ENCODE data around the gene MACROD2.

MACROD2 gene

GRCh38 chr20:14386726-14387125 lies 391.4 kb downstream of the MACROD2 start:
- DNase-seq (ENCODE audit: extremely low read depth, low read depth): no peak
- no peak for TF ChIP-seq CTCF (IDR thresholded peaks at IDR 0.05; ENCODE audit: low read depth, low read length, missing control alignments)
- H3K4me3 ChIP-seq (replicated peaks; ENCODE audit: low read depth, low read length): no peak overlapping the region

- TF ChIP-seq CTCF (IDR thresholded peaks at IDR 0.05; ENCODE audit: low read depth, low read length, missing control alignments): no peak
- DNase-seq (ENCODE audit: extremely low read depth, low read depth): no peak
These were observed 406.3 kb downstream of the MACROD2 start for GRCh38 chr20:14401479-14402138.

GRCh38 chr20:14404515-14404914 lies 409.2 kb downstream of the MACROD2 start:
- no peak for TF ChIP-seq CTCF (IDR thresholded peaks at IDR 0.05; ENCODE audit: low read depth, low read length, missing control alignments)
- no peak for DNase-seq (ENCODE audit: extremely low read depth, low read depth)

More at GRCh38 chr20:14401479-14402138, 406.3 kb downstream of the MACROD2 start:
- H3K4me3 ChIP-seq (replicated peaks; ENCODE audit: low read depth, low read length): no peak overlapping the region

GRCh38 chr20:14406495-14406894 lies 411.2 kb downstream of the MACROD2 start:
- H3K4me3 ChIP-seq (replicated peaks; ENCODE audit: low read depth, low read length): no peak overlapping the region
- no peak for TF ChIP-seq CTCF (IDR thresholded peaks at IDR 0.05; ENCODE audit: low read depth, low read length, missing control alignments)
- DNase-seq (ENCODE audit: extremely low read depth, low read depth): peak; percentile 15

More at GRCh38 chr20:14404515-14404914, 409.2 kb downstream of the MACROD2 start:
- no peak overlapping the region for H3K4me3 ChIP-seq (replicated peaks; ENCODE audit: low read depth, low read length)

- no peak for TF ChIP-seq CTCF (IDR thresholded peaks at IDR 0.05; ENCODE audit: low read depth, low read length, missing control alignments)
- no peak for DNase-seq (ENCODE audit: extremely low read depth, low read depth)
- H3K4me3 ChIP-seq (replicated peaks; ENCODE audit: low read depth, low read length): no peak overlapping the region
These were observed 412.0 kb downstream of the MACROD2 start for GRCh38 chr20:14407336-14407735.

GRCh38 chr20:14410869-14411555 lies 415.7 kb downstream of the MACROD2 start:
- no peak for TF ChIP-seq CTCF (IDR thresholded peaks at IDR 0.05; ENCODE audit: low read depth, low read length, missing control alignments)
- H3K4me3 ChIP-seq (replicated peaks; ENCODE audit: low read depth, low read length): no peak overlapping the region
- no peak for DNase-seq (ENCODE audit: extremely low read depth, low read depth)

Data from HFF-Myc (cell line).